ENCODE measurements around the gene EP400.

DNA sequence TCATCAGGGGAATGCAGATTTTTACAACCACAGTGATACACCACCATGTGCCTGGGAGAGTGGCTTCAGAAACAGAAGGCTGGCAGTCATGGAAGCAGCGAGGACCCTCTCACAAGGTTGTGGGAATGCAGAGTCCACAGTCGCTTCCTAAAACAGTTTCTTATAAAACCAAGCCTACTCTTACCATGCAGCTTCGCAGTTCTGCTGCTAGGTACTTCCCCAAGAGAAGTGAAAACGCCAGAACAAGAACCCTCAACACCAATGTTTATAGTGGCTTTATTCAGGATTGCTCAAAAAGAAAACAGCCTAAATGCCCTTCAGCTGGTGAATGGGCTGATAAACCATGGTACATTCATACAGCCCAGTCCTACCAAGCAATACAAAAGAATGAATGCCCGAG lies 107.2 kb downstream of the EP400 start:
- TF ChIP-seq, protein P1, sequence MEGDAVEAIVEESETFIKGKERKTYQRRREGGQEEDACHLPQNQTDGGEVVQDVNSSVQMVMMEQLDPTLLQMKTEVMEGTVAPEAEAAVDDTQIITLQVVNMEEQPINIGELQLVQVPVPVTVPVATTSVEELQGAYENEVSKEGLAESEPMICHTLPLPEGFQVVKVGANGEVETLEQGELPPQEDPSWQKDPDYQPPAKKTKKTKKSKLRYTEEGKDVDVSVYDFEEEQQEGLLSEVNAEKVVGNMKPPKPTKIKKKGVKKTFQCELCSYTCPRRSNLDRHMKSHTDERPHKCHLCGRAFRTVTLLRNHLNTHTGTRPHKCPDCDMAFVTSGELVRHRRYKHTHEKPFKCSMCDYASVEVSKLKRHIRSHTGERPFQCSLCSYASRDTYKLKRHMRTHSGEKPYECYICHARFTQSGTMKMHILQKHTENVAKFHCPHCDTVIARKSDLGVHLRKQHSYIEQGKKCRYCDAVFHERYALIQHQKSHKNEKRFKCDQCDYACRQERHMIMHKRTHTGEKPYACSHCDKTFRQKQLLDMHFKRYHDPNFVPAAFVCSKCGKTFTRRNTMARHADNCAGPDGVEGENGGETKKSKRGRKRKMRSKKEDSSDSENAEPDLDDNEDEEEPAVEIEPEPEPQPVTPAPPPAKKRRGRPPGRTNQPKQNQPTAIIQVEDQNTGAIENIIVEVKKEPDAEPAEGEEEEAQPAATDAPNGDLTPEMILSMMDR (IDR thresholded peaks at IDR 0.05; ENCODE audit: control extremely low read depth in 1 of 3, insufficient read depth in 1 of 3, low read depth in 1 of 3, low read length in 3 of 3) = no peak
- TF ChIP-seq GABPA (IDR thresholded peaks at IDR 0.05; ENCODE audit: borderline replicate concordance, insufficient read depth, low read length) (no peak), RAD21 (IDR thresholded peaks at IDR 0.05 in 1 of 2, conservative IDR thresholded peaks at IDR 0.05 in 1 of 2; ENCODE audit: low read depth in 2 of 2, low read length in 2 of 2) (no peak)

Data from H1 (cell line).